WTC11 (cell line): Measurements from ENCODE around the gene ABHD17B.

Source experiments
- ATF1 ChIP-seq: sonication (generic); formaldehyde crosslinking; IDR thresholded peaks from 2 replicates; pipeline ENCODE4 v1.8.1; 2023; ENCODE audit warnings: mild to moderate bottlenecking, moderate library complexity, missing genetic modification reagents
- CREB1 ChIP-seq: sonication (generic); formaldehyde crosslinking; IDR thresholded peaks from 2 replicates; pipeline ENCODE4 v1.8.0; 2023; ENCODE audit warnings: mild to moderate bottlenecking, missing genetic modification reagents
- CTCF ChIP-seq: fragments of 200-600 bp; IDR thresholded peaks from 2 replicates; pipeline ENCODE4 v1.8.0; 2022; ENCODE audit warnings: antibody characterized with exemption
- E2F4 ChIP-seq: sonication (generic); formaldehyde crosslinking; IDR thresholded peaks from 2 replicates; pipeline ENCODE4 v1.8.1; 2022; ENCODE audit warnings: low read depth, mild to moderate bottlenecking, moderate library complexity, missing genetic modification reagents, borderline replicate concordance
- HMGXB4 ChIP-seq: sonication (generic); formaldehyde crosslinking; IDR thresholded peaks from 2 replicates; pipeline ENCODE4 v1.8.1; 2023; ENCODE audit warnings: mild to moderate bottlenecking, moderate library complexity, missing genetic modification reagents
- NFYB ChIP-seq: sonication (generic); formaldehyde crosslinking; conservative IDR thresholded peaks from 2 replicates; pipeline ENCODE4 v1.8.0; 2022; ENCODE audit warnings: low read depth, missing genetic modification reagents
- SP1 ChIP-seq: sonication (generic); formaldehyde crosslinking; conservative IDR thresholded peaks from 2 replicates; pipeline ENCODE4 v1.8.1; 2022; ENCODE audit warnings: missing genetic modification reagents
- ZNF121 ChIP-seq: sonication (generic); formaldehyde crosslinking; IDR thresholded peaks from 2 replicates; pipeline ENCODE4 v1.8.0; 2023; ENCODE audit warnings: missing genetic modification reagents
- ZNF232 ChIP-seq: sonication (generic); formaldehyde crosslinking; IDR thresholded peaks from 2 replicates; pipeline ENCODE4 v1.8.0; 2022; ENCODE audit warnings: mild to moderate bottlenecking, missing genetic modification reagents
- TF ChIP-seq, protein P1 (sequence below): sonication (generic); formaldehyde crosslinking; IDR thresholded peaks from 2 replicates; pipeline ENCODE4 v1.8.0; 2022; ENCODE audit warnings: mild to moderate bottlenecking, missing genetic modification reagents
- TF ChIP-seq, protein P2 (sequence below): sonication (generic); formaldehyde crosslinking; IDR thresholded peaks from 2 replicates; pipeline ENCODE4 v1.8.1; 2023; ENCODE audit warnings: mild to moderate bottlenecking, missing genetic modification reagents, moderate library complexity
- TF ChIP-seq, protein P3 (sequence below): sonication (generic); formaldehyde crosslinking; IDR thresholded peaks from 2 replicates; pipeline ENCODE4 v1.8.1; 2022; ENCODE audit warnings: low read depth, missing genetic modification reagents, borderline replicate concordance

- no peak for TF ChIP-seq CTCF
- TF ChIP-seq, protein P1, sequence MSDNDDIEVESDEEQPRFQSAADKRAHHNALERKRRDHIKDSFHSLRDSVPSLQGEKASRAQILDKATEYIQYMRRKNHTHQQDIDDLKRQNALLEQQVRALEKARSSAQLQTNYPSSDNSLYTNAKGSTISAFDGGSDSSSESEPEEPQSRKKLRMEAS = no peak
- TF ChIP-seq CREB1 = no peak
- no peak for TF ChIP-seq ZNF121 (CRISPR knock-in tag)
- no peak for TF ChIP-seq NFYB (CRISPR knock-in tag)
- TF ChIP-seq ZNF232 (CRISPR knock-in tag) = no peak
- TF ChIP-seq, protein P2, sequence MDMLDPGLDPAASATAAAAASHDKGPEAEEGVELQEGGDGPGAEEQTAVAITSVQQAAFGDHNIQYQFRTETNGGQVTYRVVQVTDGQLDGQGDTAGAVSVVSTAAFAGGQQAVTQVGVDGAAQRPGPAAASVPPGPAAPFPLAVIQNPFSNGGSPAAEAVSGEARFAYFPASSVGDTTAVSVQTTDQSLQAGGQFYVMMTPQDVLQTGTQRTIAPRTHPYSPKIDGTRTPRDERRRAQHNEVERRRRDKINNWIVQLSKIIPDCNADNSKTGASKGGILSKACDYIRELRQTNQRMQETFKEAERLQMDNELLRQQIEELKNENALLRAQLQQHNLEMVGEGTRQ = no peak
- no peak for TF ChIP-seq HMGXB4
- no peak for TF ChIP-seq SP1 (CRISPR knock-in tag)
- TF ChIP-seq, protein P3, sequence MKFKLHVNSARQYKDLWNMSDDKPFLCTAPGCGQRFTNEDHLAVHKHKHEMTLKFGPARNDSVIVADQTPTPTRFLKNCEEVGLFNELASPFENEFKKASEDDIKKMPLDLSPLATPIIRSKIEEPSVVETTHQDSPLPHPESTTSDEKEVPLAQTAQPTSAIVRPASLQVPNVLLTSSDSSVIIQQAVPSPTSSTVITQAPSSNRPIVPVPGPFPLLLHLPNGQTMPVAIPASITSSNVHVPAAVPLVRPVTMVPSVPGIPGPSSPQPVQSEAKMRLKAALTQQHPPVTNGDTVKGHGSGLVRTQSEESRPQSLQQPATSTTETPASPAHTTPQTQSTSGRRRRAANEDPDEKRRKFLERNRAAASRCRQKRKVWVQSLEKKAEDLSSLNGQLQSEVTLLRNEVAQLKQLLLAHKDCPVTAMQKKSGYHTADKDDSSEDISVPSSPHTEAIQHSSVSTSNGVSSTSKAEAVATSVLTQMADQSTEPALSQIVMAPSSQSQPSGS (CRISPR knock-in tag) = no peak
- TF ChIP-seq ATF1 (CRISPR knock-in tag) = no peak
- no peak for TF ChIP-seq E2F4
Measured at GRCh38 chr9:71916834-71917534, 6.0 kb upstream of the ABHD17B start.
